ENCODE results near the gene ATXN10.
"Not testable (repeated sequence)": the region's sequence is repeated elsewhere in the genome, so short reads cannot be mapped to it uniquely, and the experiment has no call there.

Gene ATXN10, protein sequence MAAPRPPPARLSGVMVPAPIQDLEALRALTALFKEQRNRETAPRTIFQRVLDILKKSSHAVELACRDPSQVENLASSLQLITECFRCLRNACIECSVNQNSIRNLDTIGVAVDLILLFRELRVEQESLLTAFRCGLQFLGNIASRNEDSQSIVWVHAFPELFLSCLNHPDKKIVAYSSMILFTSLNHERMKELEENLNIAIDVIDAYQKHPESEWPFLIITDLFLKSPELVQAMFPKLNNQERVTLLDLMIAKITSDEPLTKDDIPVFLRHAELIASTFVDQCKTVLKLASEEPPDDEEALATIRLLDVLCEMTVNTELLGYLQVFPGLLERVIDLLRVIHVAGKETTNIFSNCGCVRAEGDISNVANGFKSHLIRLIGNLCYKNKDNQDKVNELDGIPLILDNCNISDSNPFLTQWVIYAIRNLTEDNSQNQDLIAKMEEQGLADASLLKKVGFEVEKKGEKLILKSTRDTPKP
- 40.7 to 68.2 (median 53.4) reads per million in 3 experiments for total RNA-seq

GRCh38 chr22:45671783-45672563, at the start of gene ATXN10:
ATXN10 (plus strand) TSS chr22:45671834; CDS start chr22:45672064, 230 bp downstream.
- peak; percentile 66 for DNase-seq

DNA sequence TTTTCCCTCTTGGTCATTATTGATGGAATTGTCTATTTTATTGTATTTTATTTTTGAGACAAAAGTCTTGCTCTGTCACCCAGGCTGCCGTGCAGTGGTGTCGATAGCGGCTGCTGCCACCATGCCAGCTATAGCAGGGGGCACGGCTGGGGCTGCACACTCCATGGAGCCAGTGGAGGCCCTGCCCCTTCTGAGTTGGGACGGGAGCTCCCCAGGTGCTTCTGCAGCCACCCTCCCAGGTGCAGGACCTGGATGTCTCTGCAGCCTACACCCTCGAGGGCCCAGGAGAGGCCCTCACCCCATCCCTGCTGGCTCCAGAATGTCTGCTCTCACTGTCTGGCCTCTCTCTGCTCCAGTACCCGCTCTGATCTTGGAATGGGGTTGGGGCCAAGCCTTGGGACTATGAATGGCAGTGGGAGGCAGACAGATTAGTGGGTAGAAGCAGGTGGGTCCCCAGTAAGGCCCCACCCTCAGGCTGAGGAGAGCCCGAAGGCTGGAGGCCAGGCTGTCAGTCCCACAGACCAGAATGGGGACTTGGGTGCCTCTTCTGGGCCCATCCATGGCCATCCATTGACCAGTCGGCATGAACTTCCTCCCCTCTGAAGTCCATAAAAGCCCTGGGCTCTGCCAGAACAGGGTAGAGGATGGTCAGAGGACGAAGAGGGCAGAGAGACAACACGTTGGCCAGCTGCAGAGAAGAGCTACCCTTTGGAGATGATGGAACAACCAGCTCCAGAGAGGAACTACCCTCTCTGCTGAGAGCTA, 49.6 kb upstream of the ATXN10 start:
- DNase-seq = no peak

DNA sequence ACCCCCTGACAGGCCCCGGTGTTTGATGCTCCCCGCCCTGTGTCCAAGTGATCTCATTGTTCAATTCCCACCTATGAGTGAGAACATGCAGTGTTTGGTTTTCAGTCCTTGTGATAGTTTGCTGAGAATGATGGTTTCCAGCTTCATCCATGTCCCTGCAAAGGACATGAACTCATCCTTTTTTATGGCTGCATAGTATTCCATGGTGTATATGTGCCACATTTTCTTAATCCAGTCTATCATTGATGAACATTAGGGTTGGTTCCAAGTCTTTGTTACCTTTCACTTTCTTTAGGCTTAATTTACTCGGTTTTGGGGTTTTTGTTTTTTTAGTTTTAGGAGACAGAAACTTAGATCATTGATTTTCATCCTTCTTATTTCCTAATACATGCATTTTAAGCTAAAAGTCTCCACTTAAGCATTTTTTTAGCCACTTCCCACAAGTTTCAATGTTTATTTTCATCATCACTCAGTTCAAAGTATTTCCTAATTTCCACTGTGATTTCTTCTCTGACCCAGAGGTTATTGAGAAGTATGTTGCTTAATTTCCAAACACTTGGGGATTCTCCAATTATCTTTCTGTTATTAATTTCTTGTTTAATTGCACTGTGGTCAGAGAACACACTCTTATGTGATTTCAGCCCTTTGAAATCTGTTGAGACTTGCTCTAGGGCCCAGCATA, 48.0 kb upstream of the ATXN10 start:
- not testable (repeated sequence) for DNase-seq

DNA sequence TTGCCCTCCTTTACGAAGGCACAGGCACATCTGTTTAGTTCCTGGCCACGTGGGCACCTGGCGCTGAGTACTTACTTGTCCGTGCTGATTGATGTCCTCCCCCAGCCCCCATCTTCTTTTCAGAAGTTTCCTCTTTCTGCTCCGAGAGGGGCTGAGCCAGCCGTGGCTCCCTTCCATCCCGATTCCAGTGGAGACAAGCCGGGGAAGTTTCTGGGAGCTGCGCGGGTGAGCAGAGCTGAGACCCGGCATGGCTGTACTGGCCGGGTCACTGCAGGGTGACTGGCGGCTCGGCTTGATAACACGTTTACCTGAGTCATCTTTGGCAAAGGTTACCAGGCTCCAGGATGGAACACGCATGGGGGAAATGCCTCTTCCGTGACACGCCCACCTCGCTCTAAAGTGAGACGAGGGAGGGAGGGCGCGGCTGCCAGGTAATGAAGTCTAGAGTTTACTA, 45.4 kb upstream of the ATXN10 start:
- DNase-seq = no peak

DNA sequence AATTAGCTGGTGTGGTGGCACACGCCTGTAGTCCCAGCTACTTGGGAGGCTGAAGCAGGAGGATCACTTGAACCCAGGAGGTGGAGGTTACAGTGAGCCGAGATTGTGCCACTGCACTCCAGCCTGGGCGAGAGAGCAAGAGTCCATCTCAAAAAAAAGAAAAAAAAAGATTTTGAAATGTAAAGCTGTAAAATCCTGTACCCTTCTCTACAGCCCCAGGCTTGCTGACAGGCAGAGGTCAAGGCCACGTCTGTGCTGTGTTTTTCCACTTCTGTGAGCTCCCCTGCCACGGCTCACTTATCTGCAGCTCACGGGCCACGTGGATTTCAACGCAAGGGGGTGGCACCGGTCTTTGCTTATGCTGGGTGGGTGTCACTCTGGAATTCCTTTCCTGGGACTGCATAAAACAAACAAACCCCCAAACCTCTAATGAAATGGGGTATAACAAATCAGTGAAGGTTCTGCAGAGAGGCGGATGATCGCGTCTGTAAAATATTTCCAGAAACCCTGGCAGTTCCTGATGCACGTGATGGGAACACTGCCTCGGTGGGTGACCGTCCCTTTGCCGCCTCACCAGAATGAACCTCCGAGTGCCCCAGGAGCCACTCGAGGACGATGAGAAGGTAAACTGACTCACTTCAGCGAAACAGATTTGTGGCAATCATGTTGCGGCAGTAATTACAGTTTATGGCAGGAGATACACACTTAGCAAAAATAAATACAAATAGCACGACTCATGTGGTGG, 44.0 kb upstream of the ATXN10 start:
- DNase-seq = no peak

DNA sequence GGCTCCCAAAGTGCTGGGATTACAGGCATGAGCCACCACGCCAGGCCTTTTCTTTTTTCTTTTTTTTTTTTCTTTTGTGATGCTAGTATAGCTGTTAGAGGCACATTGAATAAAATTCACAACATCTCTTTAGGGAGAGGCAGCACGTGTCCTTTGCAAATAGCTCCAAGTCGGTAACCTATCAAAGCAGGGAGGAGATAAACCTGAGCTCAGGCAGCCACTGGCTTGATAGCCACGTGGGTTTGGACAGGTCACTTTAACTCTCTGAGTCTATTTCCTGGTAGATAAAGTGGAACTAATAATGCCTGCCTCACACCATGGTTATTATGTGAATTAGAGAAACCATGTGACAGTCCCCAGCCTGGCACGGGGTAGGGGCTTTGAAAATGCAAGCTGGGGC, 43.1 kb upstream of the ATXN10 start:
- DNase-seq = no peak

DNA sequence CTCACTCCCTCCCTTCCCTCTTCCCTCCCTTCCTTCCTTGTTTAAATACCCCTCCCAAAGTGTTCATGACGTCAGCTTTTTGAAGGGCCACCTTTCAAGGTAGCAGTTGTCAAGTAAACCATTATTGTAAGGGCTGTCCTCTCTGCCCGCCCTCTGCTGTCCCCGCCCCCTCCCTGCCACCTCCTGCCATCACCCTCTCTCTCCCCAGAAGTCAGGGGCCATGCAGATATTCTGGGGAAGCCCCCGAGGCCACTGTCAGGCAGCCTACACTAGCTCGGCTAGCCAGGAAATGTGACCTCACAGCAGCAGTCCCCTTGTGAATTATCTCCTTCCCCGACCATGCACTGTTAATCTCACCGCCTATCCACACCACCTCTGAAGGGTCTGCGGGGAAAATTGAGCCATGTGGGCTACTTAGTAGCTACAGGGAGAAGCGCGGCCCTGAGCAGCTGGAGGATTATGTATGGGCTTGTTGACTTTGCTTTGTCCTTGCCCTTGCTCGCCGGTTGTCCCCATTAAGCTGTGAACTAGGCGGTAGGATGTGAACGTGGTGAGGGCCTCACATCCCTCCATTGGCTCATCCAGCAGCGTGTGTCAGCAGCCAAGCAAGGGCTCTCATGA, 42.1 kb upstream of the ATXN10 start:
- no peak for DNase-seq

- DNase-seq = no peak
Observed at GRCh38 chr22:45630436-45630835, 41.2 kb upstream of the ATXN10 start.

DNA sequence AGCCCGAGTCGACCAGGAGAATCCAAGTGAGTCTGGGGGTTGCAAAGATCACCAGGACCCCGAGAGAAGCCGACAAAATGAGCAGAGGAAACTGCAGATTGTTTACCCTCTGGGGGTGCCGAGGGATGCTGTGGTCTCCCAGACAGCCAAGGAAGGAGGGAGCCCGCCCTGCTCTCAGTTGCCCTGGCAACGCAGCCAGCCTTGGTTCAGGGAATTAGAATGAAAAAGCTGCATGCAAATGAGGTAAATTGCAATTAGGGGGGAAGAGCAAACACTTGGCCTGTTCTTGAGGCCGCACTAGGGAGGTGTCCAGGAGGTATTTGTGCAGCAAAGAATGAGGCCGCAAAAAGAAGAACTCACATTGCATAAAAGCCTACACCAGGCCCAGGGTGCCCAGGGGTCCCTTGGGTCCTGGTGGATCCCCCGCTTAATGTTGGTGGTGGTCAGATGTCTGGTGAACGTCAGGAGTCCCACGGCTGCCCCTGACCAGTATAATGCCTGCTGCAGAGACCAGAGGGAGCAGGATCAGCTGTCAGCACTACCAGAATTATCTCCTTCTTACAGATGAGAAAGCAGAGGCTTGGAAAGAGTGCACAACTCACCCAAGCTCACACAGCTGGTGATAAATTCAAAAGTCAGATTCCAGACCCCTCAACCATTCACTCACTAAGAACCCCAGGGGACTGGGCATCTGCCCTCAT, 40.3 kb upstream of the ATXN10 start:
- DNase-seq = no peak

GRCh38 chr22:45631841-45632238, 39.8 kb upstream of the ATXN10 start:
- no peak for DNase-seq

- no peak for DNase-seq
Observed at GRCh38 chr22:45632791-45633515, 38.7 kb upstream of the ATXN10 start.

DNA sequence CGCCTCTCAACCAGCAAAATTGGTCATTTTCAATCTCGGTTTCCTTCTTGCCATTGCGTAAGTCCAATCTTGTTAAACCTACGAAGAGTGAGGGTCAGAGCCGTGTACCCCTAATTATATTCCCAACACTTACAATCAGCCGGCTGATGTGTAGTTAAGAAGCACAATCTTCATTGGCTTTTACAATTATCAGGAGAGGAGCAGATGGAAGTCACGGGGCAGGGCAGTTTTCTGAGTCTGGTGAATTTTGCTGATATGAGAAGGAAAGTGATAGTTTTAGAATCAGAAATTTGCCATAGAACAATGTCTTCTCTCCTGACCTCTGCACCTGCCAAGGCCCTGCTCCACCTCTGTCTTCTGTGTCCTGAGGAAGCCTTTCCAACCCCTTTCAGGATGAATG, 35.0 kb upstream of the ATXN10 start:
- no peak for DNase-seq

- DNase-seq = no peak
Observed at GRCh38 chr22:45638197-45638596, 33.4 kb upstream of the ATXN10 start.

GRCh38 chr22:45638834-45639746, 32.5 kb upstream of the ATXN10 start:
- no peak for DNase-seq

GRCh38 chr22:45639747-45640102, 31.9 kb upstream of the ATXN10 start:
- DNase-seq = no peak

DNA sequence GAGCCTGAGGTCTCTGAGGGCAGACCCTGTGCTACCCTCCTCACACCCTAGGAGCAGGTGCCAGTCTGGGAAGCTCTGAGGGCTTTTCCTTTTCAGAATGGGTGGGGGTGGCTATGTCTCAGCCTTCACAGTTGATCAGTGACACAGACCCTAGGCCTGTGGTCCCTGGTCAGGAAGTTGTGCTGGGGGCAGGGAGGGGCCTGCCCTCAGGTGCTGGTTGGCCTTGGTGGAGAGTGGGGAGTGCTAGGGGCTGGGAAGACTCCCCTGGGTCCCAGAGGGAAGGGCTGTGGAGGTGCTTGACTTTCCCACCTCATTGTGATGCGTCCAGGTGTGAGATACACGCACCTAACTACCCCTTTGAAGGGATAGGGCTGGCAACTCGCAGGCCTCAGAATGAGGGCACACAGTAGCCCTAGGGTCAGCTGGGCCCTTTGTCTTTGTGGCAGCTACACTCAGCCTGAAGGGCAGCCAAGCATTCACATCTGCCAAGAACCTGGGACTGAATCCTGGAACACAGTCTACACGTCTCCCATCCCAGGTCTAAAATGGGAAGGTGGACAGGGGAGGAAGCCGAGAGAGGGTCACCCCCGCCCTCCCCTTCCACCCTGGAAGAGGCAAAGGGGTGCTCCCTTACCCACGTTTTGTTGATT, 31.2 kb upstream of the ATXN10 start:
- no peak for DNase-seq

DNA sequence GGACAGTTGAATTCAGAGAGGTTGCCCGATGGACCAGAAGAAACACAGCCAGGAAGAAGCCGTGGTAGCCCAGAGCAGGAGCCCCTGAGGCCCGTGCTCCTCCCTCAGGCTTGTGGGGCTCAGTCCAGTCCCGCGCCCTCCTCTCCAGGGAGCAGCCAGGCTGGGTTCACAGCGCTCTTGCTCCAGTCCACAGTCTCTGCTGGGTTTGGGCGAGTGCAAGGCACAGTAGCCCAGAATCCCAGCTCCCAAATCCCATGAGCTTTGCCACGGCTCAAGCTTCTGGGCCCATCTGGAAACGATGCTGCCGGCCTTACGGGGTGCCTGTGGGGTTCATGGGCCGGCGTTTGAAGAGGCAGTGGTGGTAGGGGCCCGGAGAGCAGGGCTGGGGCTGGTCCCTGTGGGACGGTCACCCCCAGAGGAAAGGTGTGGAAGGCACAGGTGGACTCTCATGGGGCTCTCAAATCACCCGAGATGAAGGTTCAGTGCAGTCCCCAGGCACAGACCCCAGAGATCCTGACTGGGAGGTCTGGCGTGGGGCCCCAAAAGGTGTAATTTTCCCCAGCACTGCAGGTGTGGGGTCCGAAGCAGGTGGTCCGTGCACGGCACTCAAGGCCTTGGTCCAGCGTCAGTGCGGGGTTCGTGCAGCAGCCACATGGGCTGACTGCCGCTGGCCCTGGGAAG, 30.6 kb upstream of the ATXN10 start:
- DNase-seq = no peak

DNA sequence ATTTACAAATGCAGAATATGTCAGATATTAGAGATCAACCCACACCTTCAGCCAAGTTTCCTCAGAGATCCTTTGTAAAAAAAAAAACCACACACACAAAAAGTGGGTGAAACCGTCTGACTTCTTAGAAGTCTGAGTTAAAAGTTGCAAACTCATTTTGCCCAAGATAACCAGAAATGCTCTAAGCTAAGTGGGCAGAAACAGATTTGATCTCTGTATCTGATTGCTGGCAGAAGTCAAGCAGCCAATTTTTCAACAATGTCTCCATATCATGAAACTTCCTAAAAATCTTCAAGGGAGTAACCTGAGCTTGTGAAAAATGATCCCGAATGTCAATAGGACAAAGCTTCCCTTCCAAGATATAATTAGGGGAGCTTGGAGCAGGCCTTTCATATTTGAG, 28.6 kb upstream of the ATXN10 start:
- DNase-seq = no peak

All from central memory CD4-positive, alpha-beta T cell (primary cell).